GM12891 (cell line): ENCODE data around the gene TRIM31.

Source experiments
- POLR2A ChIP-seq: IDR thresholded peaks from 2 replicates; pipeline ENCODE4 v1.6.1; 2011; ENCODE audit warnings: low read depth, low read length, control low read depth
- POLR2AphosphoS5 ChIP-seq: IDR thresholded peaks from 2 replicates; pipeline ENCODE4 v1.6.1; 2011; ENCODE audit warnings: low read depth, low read length, control low read depth

- TF ChIP-seq POLR2A (no peak), POLR2AphosphoS5 (no peak)
Observed at GRCh38 chr6:30121446-30122366, 8.8 kb upstream of the TRIM31 start.
